ENCODE data around the gene ZNF248.
"Not testable (repeated sequence)": the region's sequence is repeated elsewhere in the genome, so short reads cannot be mapped to it uniquely, and the experiment has no call there.

Gene ZNF248

DNA sequence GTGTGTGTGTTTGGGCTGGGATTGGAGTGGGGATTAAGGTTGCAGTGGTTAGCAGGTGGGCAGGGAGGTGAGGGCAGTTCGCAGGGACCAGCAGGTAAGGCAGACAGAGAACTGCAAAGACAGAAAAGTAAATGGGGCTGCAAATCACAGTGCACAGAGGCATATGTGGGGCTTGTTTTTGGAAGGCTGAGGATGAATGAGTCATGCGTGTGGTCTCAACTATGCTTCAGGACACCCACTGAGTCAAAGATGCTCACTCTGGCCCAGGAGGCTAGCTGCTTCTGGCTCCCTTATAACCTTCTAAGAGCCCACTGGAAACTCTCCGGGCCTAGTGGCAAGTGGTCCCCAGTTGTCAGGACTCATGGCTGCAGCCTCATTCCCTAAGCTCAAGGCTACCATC is 118.2 kb downstream of the ZNF248 start:
- no peak for DNase-seq (ENCODE audit: low spot score)

- not testable (repeated sequence) for DNase-seq (ENCODE audit: low spot score)
These were observed 119.2 kb downstream of the ZNF248 start for GRCh38 chr10:37738241-37738640.

DNA sequence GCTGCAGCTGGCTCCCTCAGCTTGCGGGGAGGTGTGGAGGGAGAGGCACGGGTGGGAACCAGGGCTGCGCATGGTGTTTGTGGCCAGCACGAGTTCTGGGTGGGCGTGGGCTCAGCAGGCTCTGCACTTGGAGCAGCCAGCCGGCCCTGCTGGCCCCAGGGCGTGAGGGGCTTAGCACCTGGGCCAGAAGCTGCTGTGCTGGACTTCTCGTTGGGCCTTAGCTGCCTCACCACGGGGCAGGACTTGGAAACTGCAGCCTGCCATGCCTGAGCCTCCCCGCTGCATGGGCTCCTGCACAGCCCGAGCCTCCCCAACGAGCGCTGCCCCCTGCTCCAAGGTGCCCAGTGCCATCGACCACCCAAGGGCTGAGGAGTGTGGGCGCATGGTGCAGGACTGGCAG is 120.1 kb downstream of the ZNF248 start:
- DNase-seq (ENCODE audit: low spot score), result no peak

GRCh38 chr10:37736120-37736519 is 121.3 kb downstream of the ZNF248 start:
- no peak for DNase-seq (ENCODE audit: low spot score)

DNA sequence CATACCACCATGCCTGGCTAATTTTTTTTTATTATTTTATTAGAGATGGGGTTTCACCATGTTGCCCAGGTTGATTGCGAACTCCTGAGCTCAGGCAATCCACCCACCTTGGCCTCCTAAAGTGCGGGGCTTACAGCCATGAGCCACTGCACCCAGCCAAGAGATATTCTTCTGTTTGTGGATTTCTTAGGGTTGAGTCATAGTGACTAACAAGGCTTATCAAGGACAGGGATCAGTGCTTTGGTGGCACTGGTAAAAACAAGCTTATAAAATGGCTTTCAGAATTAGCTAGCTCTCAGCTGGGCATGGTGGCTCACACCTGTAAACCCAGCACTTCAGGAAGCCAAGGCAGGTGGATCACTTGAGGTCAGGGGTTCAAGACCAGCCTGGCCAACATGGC is 122.4 kb downstream of the ZNF248 start:
- no peak for DNase-seq (ENCODE audit: low spot score)

Measured in D341Med (cell line).